GM19328 (cell line): Measurements from ENCODE around the gene RNU1-4.
"Not testable (repeated sequence)": the region's sequence is repeated elsewhere in the genome, so short reads cannot be mapped to it uniquely, and the experiment has no call there.

Experiments used
- ATAC-seq: cut with Tn5 transposase; IDR thresholded peaks from one replicate; pipeline ENCODE4 v1.9.1; 2021; ENCODE audit warnings: mild to moderate bottlenecking, moderate library complexity; ENCODE audit not compliant: unreplicated experiment

RNU1-4 gene

DNA sequence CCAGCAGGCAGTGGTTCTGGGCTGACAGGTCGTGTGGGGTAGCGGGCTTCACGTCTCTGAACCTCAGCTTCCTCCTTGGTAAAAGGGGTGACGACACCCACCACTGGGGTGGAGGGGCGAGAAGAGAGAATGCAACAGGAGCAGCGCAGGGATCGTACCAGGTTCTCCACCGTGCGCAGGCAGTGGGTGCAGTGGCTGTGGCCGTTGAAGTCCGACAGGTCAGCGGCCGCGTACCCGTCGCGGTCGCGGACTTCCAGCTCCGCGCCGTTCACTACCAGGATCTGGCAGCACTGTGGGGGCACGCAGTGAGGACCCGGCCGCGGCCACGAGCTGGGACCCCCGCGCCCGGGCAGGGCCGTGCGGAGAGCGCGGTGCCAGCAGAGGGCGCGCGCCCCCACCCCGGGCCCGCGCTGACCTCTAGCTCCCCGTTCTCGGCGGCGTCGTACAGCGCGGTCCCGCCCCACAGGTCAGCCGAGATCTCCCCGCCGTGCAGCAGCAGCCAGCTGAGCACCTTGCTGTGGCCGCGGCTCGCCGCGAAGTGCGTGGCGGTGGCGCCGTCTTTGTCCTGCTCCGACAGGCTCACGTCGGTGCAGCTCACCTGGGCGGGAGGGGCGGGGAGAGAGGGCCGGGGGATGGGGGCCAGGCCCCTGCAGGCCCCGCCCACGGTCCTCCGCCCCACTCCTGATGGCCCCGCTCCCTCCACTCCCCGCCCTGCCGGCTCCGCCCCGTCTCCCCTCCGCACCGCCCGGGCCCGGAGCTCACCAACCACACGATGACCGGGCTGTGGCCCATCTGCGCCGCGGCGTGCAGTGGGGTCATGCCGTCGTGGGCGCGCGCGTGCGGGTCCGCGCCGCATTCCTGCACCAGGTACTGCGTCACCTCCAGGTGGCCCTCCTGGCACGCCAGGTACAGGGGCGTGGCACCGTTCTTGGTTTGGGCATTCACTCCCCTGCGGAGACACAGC lies 32.9 kb upstream of the RNU1-4 start:
- not testable (repeated sequence) for ATAC-seq

DNA sequence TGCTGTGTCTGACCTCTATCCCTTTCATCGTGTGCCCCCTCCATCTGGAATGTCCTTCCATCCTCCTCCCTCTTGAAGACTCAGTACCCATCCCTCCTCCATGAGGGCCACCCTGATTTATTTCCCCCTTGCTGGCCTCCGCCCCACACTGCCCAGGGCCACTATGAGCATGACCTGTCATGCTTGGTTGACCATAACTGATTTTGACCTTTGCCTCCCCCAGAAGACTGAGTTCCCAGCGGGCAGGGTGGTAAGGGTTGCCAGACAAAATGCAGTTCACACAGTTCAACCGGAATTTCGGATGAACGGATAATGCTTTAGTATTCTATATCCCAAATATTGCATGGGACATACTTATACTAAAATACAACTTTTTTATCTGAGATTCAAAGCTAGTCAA lies 31.6 kb upstream of the RNU1-4 start:
- ATAC-seq: not testable (repeated sequence)

DNA sequence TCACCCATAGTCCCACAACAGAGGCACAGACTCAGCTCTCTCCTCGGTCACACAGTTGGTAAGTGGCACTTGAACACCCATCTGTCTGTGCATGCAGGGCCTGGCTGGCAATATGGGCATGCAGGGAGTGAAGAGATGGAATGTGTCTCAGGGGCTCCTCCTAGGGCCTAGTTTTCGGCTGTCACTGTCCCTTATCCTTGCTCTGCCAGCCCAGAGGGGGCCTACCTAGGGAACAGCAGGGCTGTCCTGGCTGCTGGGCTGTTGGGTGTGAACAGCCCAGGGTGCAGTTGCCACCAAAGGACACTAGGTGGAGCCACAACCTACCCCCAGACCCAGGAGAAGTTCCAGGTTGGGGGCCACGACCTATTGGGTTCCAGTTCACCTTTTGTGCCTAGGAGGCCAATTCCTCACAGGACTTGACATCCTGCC lies 30.6 kb upstream of the RNU1-4 start:
- ATAC-seq: not testable (repeated sequence)

DNA sequence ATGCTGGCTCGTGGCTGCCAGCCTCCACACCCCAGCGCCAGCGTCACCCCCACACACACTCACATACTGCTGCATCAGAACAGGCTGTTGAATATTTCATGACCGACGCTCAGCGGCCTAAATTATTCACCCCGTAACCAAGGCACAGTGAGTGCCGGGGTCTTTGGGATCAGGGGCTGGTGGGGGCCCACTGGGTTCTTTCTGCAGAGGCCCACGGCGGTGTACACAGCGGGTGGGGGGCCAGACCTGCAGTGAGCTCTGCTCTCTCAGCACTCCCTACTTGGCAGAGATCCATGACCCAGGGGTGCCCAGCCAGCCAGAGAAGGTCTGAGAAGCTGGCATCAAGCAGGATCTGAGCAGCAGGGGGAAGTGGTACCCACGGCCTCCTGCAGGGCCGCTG lies 29.7 kb upstream of the RNU1-4 start:
- ATAC-seq: not testable (repeated sequence)

DNA sequence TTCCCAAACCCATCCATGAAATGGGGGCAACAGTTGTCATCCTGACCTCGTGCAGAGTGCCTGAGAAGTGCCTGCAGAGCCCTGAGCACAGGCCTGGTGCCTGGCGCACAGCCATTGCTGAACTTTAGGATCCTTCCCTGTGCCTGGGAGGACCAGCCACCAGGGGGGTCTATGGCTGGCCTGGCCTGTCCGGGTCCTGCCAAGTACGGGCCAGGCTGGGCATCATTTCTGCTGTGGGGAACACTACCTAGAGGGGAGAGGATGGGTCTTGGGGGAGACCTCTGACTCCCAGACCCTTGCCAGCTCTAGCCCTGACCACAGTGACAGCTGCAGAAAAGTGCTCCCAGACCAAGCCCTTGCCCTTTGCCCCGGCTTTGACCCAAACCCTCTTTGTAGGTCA lies 28.2 kb upstream of the RNU1-4 start:
- ATAC-seq: not testable (repeated sequence)

DNA sequence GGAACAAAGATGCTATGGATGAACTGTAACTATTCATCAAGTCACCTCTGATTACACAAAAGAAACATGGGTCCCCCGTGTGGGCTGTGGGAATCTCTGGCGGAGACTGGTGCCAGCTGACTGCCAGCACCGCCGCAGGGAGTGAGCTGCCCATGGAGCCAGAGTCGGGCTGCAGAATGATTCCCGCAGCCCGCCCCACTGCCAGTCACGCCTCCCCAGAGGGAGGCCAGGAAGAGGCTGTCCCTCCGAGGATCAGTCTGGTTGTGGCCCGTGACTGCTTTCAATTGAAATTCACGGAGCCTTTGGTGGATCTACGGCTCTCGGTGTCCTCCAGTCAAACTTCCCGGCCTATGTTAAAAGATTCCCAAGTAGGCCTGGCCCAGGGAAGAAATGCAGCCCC lies 27.7 kb upstream of the RNU1-4 start:
- ATAC-seq: not testable (repeated sequence)

GRCh38 chr1:16712984-16713383 lies 27.3 kb upstream of the RNU1-4 start:
- ATAC-seq: not testable (repeated sequence)

- not testable (repeated sequence) for ATAC-seq
Measured at GRCh38 chr1:16713480-16713879, 26.8 kb upstream of the RNU1-4 start.

- no peak for ATAC-seq
Measured at GRCh38 chr1:16716691-16717335, 23.5 kb upstream of the RNU1-4 start.

DNA sequence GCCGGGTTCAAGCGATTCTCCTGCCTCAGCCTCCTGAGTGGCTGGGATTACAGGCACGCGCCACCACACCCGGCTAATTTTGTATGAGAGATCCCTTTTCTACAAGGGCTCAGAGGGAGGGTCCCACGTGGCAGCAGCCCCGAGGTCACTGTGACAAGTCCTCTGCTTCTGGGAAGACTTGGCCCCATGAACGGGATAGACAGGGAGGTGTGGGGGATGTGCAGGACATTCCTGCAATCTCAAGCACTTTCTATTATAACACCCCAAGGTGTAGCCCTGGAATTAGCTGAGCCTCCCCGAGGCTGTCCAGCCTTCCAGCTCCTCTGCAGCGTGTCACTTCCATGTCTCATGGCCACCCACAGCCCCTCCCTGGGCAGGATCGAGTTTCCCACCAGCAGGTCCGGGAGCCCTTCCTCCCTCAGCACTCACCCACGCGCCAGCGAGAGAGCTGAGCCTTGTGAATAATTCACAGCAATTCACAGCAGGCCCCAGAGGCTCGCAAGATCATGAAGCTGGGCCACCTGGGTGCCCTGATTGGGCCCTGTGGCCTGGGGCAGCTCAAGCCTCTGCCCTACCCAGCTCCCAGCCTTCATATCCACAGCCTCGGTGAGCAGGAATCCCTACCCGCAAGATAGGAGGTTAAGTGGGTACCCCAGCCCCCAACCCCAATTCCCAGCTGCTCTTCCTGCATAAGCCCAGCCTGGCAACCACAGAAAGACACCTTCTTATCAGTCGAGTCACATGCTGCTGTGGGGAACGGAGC lies 22.8 kb upstream of the RNU1-4 start:
- no peak for ATAC-seq

DNA sequence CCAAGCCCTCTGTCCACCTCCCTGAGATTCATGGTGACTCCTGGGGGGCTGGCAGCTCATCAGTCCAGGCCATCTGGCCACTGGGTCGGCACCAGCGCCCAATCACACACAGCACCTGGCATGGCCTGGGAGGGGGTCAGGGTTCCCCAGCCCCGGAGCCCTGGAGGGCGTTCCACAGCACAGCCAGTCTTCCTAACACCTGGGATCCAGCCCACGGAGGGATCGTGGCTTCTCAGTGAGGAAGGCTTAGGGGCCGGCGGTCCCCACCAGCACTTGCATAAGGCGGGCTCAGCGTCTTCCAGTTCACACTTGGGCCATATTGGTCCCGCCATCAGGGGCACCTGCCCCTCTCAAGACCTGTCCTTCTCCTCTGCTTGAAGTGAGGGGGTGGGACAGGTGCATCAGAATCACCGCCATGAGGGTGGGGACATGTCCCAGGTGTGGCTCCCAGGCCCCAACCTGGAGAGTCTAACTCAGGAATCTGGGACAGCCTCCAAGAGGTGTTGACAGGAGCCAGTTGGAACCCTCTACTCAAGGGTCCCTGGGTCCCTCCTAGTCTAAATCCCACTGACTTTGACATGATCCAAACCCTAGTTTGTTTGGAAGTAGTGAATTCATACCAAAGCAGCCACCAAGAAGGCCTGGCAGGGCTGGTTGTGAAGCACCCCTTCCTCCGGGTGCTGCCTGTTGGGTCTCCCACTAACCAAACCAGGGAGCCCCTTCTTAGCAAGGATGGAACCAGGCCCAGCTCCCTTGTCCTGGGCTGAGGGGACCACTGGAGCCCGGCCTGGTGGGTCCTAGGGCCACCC lies 22.0 kb upstream of the RNU1-4 start:
- ATAC-seq: not testable (repeated sequence)

DNA sequence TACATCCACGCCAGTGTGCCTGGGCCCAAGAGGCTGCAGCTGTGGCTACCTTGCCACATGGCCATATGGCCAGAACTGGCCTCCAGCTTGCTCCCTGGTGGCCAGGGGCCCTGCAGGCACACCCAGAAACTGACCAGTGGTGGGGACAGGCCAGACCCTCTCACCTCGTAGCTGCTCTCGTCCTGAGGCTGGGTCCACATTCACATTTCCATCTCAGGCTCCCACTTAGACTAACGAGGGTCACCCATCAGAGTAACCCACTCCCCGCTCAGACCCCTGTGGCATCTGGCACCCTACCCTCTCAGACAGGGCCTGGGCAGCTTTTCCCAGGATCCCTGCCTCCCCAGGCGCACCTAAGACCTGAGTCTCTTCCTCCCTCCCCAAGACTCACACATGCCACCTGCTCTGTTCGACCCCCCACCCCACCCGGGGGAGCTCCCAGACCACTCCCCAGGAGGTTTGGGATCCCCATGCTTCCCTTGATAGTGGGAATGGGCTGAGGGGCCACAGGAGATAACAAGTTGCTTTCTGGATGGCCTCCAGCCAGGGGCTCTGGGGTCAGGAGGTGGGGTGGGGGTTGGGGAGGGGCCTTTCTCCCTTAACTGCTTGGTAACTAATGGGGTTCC lies 21.3 kb upstream of the RNU1-4 start:
- no peak for ATAC-seq

DNA sequence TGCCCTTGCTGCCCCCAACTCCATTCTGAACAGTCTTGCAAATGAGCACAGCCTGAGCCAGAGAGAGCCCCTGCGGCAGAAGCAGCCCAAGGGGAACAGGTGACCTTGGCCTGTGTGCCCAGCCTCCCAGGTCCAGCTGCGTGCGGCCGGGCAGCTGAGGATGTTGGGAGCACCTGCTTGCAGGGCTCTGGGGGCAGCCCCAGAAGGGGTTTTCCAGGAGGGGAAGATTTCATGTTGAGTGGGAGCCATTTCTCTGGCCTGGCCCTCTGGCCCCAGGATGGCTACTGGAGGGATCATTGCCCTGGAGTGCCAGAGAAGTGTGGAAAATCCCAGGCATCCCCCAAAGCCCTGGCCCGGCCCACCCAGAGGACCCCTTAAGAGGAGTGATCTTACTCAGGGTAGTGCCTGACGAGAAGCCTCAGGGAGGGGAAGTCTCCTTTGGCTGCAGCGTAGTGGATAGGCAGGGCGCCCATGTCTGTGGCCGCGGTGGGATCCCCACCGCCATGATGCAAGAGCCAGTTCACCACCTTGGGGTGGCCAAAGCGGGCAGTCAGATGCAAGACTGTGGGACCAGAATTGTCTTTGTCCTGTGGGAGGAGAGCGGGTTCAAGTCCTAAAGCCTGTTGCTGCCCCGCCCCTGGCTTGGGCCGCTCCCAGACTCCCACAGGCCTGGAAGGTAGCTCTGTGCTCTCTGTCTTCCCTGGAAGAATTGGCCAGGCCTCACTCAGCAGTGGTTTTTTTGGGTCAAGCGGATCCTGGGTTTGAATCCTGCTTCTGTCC lies 20.6 kb upstream of the RNU1-4 start:
- ATAC-seq: no peak

- ATAC-seq: no peak
Measured at GRCh38 chr1:16720351-16721223, 19.7 kb upstream of the RNU1-4 start.

- ATAC-seq: no peak
Measured at GRCh38 chr1:16721871-16722641, 18.3 kb upstream of the RNU1-4 start.

GRCh38 chr1:16724718-16725438 lies 15.4 kb upstream of the RNU1-4 start:
- ATAC-seq: no peak
